Epithelial cell of proximal tubule (primary cell): ENCODE results near the gene MAGEL2. TPM values are rescaled to one million over a fixed set of nuclear protein-coding genes. Genes with fewer than 3 reads are reported as not detected.

Experiments used
- DNase-seq: peaks from one replicate; pipeline ENCODE4 v3.0.0-alpha.2; 2011; ENCODE audit warnings: low read depth
- H3K4me3 ChIP-seq: 2 replicates; pipeline ENCODE4 v1.5.1; 2011; ENCODE audit warnings: low read depth, mild to moderate bottlenecking, low read length
- CTCF ChIP-seq: conservative IDR thresholded peaks from 2 replicates; pipeline ENCODE4 v1.5.1; 2012; ENCODE audit warnings: low read depth, mild to moderate bottlenecking, low read length
- total RNA-seq: library from RNA; depleted of rRNA; stranded (reverse); fragments of >200 nt; gene quantifications from 2 replicates; pipeline ENCODE4 v1.2.3, GENCODE V29; 2015

The MAGEL2 gene
- total RNA-seq, 1 donor from 2014 or later, result 0.23 TPM

- no peak for TF ChIP-seq CTCF
- H3K4me3 ChIP-seq, result peak overlapping the region; percentile 43
- DNase-seq, result no peak
Observed at GRCh38 chr15:23686466-23687142, 38.9 kb upstream of the MAGEL2 start.

- no peak for TF ChIP-seq CTCF
- DNase-seq, result peak; percentile 7
- H3K4me3 ChIP-seq, result no peak overlapping the region
Observed at GRCh38 chr15:23671481-23671880, 23.8 kb upstream of the MAGEL2 start.

- no peak for DNase-seq
- no peak for TF ChIP-seq CTCF
- no peak overlapping the region for H3K4me3 ChIP-seq
Observed at GRCh38 chr15:23670970-23671369, 23.3 kb upstream of the MAGEL2 start.

GRCh38 chr15:23663232-23663631 lies 15.6 kb upstream of the MAGEL2 start:
- TF ChIP-seq CTCF, result no peak
- H3K4me3 ChIP-seq, result no peak overlapping the region
- DNase-seq, result no peak

- no peak for DNase-seq
- peak; percentile 59 for TF ChIP-seq CTCF
- H3K4me3 ChIP-seq, result no peak overlapping the region
Observed at GRCh38 chr15:23648920-23649515, 1.4 kb upstream of the MAGEL2 start.

GRCh38 chr15:23647001-23647295 lies 719 bp downstream of the MAGEL2 start:
- H3K4me3 ChIP-seq, result no peak overlapping the region

More at GRCh38 chr15:23647001-23647295, 719 bp downstream of the MAGEL2 start:
- no peak for TF ChIP-seq CTCF
- DNase-seq, result no peak
